GM12878 (cell line): ENCODE results near the gene RPS5. TPM values are rescaled to one million over a fixed set of nuclear protein-coding genes. Genes with fewer than 3 reads are reported as not detected.
A peak's percentile ranks its signal among the peaks of the same experiment; 100 is the strongest.

Source experiments
- CHD4 ChIP-seq: fragments of 200-600 bp; sonication (generic); IDR thresholded peaks from 2 replicates; pipeline ENCODE4 v1.6.1; 2016; ENCODE audit warnings: mild to moderate bottlenecking
- DPF2 ChIP-seq: fragments of 450-650 bp; IDR thresholded peaks from 2 replicates; pipeline ENCODE4 v1.6.1; 2017; ENCODE audit warnings: mild to moderate bottlenecking
- EZH2 ChIP-seq: IDR thresholded peaks from 2 replicates; pipeline ENCODE4 v1.6.1; 2012; ENCODE audit warnings: low read depth, mild to moderate bottlenecking, control low read depth, inconsistent platforms, low read length, borderline replicate concordance; ENCODE audit not compliant: control insufficient read depth
- GABPA ChIP-seq: IDR thresholded peaks from 2 replicates; pipeline ENCODE4 v1.6.1; 2014; ENCODE audit warnings: antibody characterized with exemption, low read depth, mild to moderate bottlenecking, inconsistent platforms
- KAT2A ChIP-seq: conservative IDR thresholded peaks from 2 replicates; pipeline ENCODE4 v1.6.1; 2011; ENCODE audit warnings: low read depth, low read length; ENCODE audit not compliant: control insufficient read depth
- LARP7 ChIP-seq: fragments of 450-650 bp; IDR thresholded peaks from 2 replicates; pipeline ENCODE4 v1.6.1; 2017; ENCODE audit warnings: mild to moderate bottlenecking
- RAD51 ChIP-seq: fragments of 450-650 bp; IDR thresholded peaks from 2 replicates; pipeline ENCODE4 v1.6.1; 2016; ENCODE audit warnings: moderate library complexity, mild to moderate bottlenecking, inconsistent platforms
- RUNX3 ChIP-seq: IDR thresholded peaks from 2 replicates; pipeline ENCODE4 v1.6.1; 2012; ENCODE audit warnings: low read length, inconsistent platforms
- SIN3A ChIP-seq: IDR thresholded peaks from 2 replicates; pipeline ENCODE4 v1.6.1; 2012; ENCODE audit warnings: low read depth, low read length, improper control_type of control experiment
- SREBF2 ChIP-seq: IDR thresholded peaks from 2 replicates; pipeline ENCODE4 v1.6.1; 2012; ENCODE audit warnings: mild to moderate bottlenecking, low read length
- SRF ChIP-seq, 2 experiments: IDR thresholded peaks; 2 replicates each; pipeline ENCODE4 v1.6.1; 2011; ENCODE audit warnings: low read depth in 2 of 2, low read length in 2 of 2, mild to moderate bottlenecking in 1 of 2, moderate library complexity in 1 of 2
- STAT1 ChIP-seq: fragments of 450-650 bp; conservative IDR thresholded peaks from 2 replicates; pipeline ENCODE4 v1.6.1; 2014; ENCODE audit warnings: antibody characterized with exemption, mild to moderate bottlenecking
- STAT3 ChIP-seq: IDR thresholded peaks from 2 replicates; pipeline ENCODE4 v1.6.1; 2011; ENCODE audit warnings: low read depth, low read length, improper control_type of control experiment
- TAF1 ChIP-seq: IDR thresholded peaks from 2 replicates; pipeline ENCODE4 v1.6.1; 2011; ENCODE audit warnings: mild to moderate bottlenecking, low read depth, low read length, borderline replicate concordance
- TCF7 ChIP-seq: IDR thresholded peaks from 2 replicates; pipeline ENCODE4 v1.6.1; 2014; ENCODE audit warnings: antibody characterized with exemption, borderline replicate concordance
- WRNIP1 ChIP-seq: IDR thresholded peaks from 2 replicates; pipeline ENCODE4 v1.6.1; 2011; ENCODE audit warnings: low read depth, low read length, improper control_type of control experiment, borderline replicate concordance
- ZBTB33 ChIP-seq: fragments of 450-650 bp; IDR thresholded peaks from 2 replicates; pipeline ENCODE4 v1.6.1; 2017; ENCODE audit warnings: mild to moderate bottlenecking
- ZBTB40 ChIP-seq: fragments of 450-650 bp; IDR thresholded peaks from 2 replicates; pipeline ENCODE4 v1.6.1; 2016; ENCODE audit warnings: mild to moderate bottlenecking, moderate library complexity, borderline replicate concordance
- ZNF24 ChIP-seq: fragments of 450-650 bp; IDR thresholded peaks from 2 replicates; pipeline ENCODE4 v1.6.1; 2017; ENCODE audit warnings: antibody characterized with exemption, mild to moderate bottlenecking
- polyA plus RNA-seq, 11 experiments: library from polyadenylated mRNA; depleted of rRNA in 4 of 11; unstranded in 6 of 11; stranded (reverse) in 5 of 11; fragments of >200 nt; fragmentation: Nextera tagmentation in 4 of 11; fragmentation: Illumina TruSeq in 1 of 11; extraction: Ambion mirVana in 4 of 11; extraction: Trizol in 1 of 11; gene quantifications; 1 replicate in 1 of 11; 2 replicates in 10 of 11; pipeline versions ENCODE4 v1.2.1 to v1.2.3, GENCODE V29; 2011 to 2016; ENCODE audit warnings: inconsistent platforms in 2 of 11, missing spikeins in 2 of 11, low read depth in 1 of 11
- total RNA-seq, 4 experiments: library from RNA; depleted of rRNA in 3 of 4; stranded (reverse); fragments of >200 nt in 3 of 4; fragmentation: Illumina TruSeq in 1 of 4; extraction: Trizol in 1 of 4; gene quantifications; 2 replicates each; pipeline versions ENCODE4 v1.2.1 to v1.2.3, GENCODE V29; 2013 to 2021
- TF ChIP-seq, protein P1 (sequence below), 3 experiments: IDR thresholded peaks in 2 of 3; conservative IDR thresholded peaks in 1 of 3; 2 replicates each; pipeline ENCODE4 v1.5.1; 2011; ENCODE audit warnings: low read depth in 3 of 3, low read length in 3 of 3, mild to moderate bottlenecking in 3 of 3, control low read depth in 2 of 3, moderate library complexity in 2 of 3, inconsistent platforms in 1 of 3, mixed read lengths in 1 of 3; ENCODE audit not compliant: control insufficient read depth in 2 of 3, insufficient read depth in 1 of 3; ENCODE audit errors: extremely low read depth in 1 of 3
- TF ChIP-seq, protein P2 (sequence below): fragments of 450-650 bp; IDR thresholded peaks from 2 replicates; pipeline ENCODE4 v1.6.1; 2016; ENCODE audit warnings: mild to moderate bottlenecking

Gene RPS5
- total and polyA plus RNA-seq, 10 of the 15 experiments (the other 5 are each of a cell fraction or from before 2014, with no cell fraction given), result 1,284 to 3,652 (median 1,922) TPM

- TF ChIP-seq ZBTB33 (no peak), RAD51 (peak; percentile 56), WRNIP1 (no peak), LARP7 (peak; percentile 89), CHD4 (no peak), EZH2 (no peak), TCF7 (no peak), ZBTB40 (peak; percentile 96), STAT3 (no peak), GABPA (peak; percentile 97), KAT2A (no peak), SRF (IDR thresholded peaks at IDR 0.05; ENCODE audit: low read depth in 2 of 2, low read length in 2 of 2) (no peak), SREBF2 (peak; percentile 33; the same call in 1 of the 2 replicates), DPF2 (no peak; the same call in 1 of the 2 replicates), ZNF24 (no peak), SIN3A (no peak; the same call in 1 of the 2 replicates), RUNX3 (peak; percentile 60), TAF1 (peak; percentile 96), STAT1 (no peak)
- TF ChIP-seq, protein P1, sequence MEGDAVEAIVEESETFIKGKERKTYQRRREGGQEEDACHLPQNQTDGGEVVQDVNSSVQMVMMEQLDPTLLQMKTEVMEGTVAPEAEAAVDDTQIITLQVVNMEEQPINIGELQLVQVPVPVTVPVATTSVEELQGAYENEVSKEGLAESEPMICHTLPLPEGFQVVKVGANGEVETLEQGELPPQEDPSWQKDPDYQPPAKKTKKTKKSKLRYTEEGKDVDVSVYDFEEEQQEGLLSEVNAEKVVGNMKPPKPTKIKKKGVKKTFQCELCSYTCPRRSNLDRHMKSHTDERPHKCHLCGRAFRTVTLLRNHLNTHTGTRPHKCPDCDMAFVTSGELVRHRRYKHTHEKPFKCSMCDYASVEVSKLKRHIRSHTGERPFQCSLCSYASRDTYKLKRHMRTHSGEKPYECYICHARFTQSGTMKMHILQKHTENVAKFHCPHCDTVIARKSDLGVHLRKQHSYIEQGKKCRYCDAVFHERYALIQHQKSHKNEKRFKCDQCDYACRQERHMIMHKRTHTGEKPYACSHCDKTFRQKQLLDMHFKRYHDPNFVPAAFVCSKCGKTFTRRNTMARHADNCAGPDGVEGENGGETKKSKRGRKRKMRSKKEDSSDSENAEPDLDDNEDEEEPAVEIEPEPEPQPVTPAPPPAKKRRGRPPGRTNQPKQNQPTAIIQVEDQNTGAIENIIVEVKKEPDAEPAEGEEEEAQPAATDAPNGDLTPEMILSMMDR (IDR thresholded peaks at IDR 0.05 in 2 of 3, conservative IDR thresholded peaks at IDR 0.05 in 1 of 3; ENCODE audit: control insufficient read depth in 2 of 3, extremely low read depth in 1 of 3, insufficient read depth in 1 of 3, low read depth in 3 of 3, low read length in 3 of 3), result no peak
- TF ChIP-seq, protein P2, sequence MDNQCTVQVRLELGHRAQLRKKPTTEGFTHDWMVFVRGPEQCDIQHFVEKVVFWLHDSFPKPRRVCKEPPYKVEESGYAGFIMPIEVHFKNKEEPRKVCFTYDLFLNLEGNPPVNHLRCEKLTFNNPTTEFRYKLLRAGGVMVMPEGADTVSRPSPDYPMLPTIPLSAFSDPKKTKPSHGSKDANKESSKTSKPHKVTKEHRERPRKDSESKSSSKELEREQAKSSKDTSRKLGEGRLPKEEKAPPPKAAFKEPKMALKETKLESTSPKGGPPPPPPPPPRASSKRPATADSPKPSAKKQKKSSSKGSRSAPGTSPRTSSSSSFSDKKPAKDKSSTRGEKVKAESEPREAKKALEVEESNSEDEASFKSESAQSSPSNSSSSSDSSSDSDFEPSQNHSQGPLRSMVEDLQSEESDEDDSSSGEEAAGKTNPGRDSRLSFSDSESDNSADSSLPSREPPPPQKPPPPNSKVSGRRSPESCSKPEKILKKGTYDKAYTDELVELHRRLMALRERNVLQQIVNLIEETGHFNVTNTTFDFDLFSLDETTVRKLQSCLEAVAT, result peak; percentile 49
These were observed at the start of gene RPS5 (continued) for GRCh38 chr19:58386576-58387337.
